ENCODE data around the gene NAV3. TPM values are rescaled to one million over a fixed set of nuclear protein-coding genes. Genes with fewer than 3 reads are reported as not detected.
"Not testable (repeated sequence)": the region's sequence is repeated elsewhere in the genome, so short reads cannot be mapped to it uniquely, and the experiment has no call there.

NAV3 gene
- total and polyA plus RNA-seq, 2 donors (not counting 1 experiment from before 2014, with no cell fraction given), result not detected

DNA sequence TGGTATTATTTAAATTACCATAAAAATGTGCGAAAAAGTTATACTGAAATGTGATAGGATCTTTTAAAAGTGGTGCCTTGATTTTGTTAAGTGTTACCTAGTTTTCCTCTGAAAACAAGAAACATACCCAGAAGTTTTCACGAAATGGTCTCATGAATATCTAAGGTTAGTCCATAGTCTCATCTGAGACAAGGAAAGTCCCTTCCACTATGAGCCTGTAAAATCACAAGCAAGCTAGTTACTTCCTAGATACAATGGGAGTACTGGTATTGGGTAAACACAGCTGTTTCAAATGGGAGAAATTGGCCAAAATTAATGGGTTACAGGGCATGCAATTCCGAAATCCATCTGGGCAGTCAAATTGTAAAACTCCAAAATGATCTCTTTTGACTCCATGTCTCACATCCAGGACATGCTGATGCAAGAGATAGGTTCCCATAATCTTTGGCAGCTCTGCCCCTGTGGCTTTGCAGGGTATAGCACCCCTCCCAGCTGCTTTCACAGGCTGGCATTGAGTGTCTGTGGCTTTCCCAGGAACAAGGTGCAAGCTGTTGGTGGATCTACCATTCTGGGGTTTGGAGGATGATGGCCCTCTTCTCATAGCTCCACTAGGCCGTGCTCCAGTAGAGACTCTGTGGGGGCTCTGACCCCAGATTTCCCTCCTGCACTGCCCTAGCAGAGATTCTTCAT lies 271.4 kb downstream of the NAV3 start:
- Histone ChIP-seq H3K9ac (ENCODE audit: low read length) (no peak overlapping the region), H3K79me2 (ENCODE audit: control insufficient read depth, insufficient read depth, low read length) (no peaks in the 10 kb centered on the region), H3K27ac (ENCODE audit: low read length in 2 of 2) (no peak overlapping the region), H3K4me1 (ENCODE audit: control insufficient read depth in 2 of 2, insufficient read depth in 2 of 2, low read length in 2 of 2) (no peaks in the 10 kb centered on the region), H3K4me2 (replicated peaks; ENCODE audit: low read depth, low read length, poor library complexity, severe bottlenecking) (no peak overlapping the region), H3K27me3 (replicated peaks in 1 of 4; ENCODE audit: control extremely low read depth in 1 of 4, control insufficient read depth in 3 of 4, insufficient read depth in 4 of 4, low read length in 3 of 4) (no peaks in the 10 kb centered on the region), H3K36me3 (replicated peaks in 1 of 2; ENCODE audit: control extremely low read depth in 1 of 2, control insufficient read depth in 1 of 2, extremely low read depth in 1 of 2, insufficient read depth in 2 of 2, low read length in 1 of 2) (no peaks in the 10 kb centered on the region), H3K9me3 (ENCODE audit: control extremely low read depth in 1 of 3, control insufficient read depth in 2 of 3, insufficient read depth in 1 of 3, low read length in 2 of 3) (no peaks in the 10 kb centered on the region), H3K4me3 (ENCODE audit: control extremely low read depth in 1 of 5, extremely low read depth in 1 of 5, insufficient read depth in 1 of 5, low read depth in 2 of 5, low read length in 4 of 5) (no peak overlapping the region), H2AFZ (ENCODE audit: insufficient read depth, low read depth, low read length, poor library complexity, severe bottlenecking) (no peak overlapping the region), H4K20me1 (ENCODE audit: control insufficient read depth, insufficient read depth, low read length, poor library complexity, severe bottlenecking) (no peaks in the 10 kb centered on the region)
- intact Hi-C loops (cut with micrococcal nuclease), result no loop called here
- H3K27ac Mint-ChIP-seq, result no peak overlapping the region
- H3K9me3 Mint-ChIP-seq (ENCODE audit: insufficient read depth), result no peaks in the 10 kb centered on the region
- CTCF ChIA-PET, result no interaction called here
- TF ChIP-seq, protein P1, sequence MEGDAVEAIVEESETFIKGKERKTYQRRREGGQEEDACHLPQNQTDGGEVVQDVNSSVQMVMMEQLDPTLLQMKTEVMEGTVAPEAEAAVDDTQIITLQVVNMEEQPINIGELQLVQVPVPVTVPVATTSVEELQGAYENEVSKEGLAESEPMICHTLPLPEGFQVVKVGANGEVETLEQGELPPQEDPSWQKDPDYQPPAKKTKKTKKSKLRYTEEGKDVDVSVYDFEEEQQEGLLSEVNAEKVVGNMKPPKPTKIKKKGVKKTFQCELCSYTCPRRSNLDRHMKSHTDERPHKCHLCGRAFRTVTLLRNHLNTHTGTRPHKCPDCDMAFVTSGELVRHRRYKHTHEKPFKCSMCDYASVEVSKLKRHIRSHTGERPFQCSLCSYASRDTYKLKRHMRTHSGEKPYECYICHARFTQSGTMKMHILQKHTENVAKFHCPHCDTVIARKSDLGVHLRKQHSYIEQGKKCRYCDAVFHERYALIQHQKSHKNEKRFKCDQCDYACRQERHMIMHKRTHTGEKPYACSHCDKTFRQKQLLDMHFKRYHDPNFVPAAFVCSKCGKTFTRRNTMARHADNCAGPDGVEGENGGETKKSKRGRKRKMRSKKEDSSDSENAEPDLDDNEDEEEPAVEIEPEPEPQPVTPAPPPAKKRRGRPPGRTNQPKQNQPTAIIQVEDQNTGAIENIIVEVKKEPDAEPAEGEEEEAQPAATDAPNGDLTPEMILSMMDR (IDR thresholded peaks at IDR 0.05), result no peak
- no peak for TF ChIP-seq EZH2 (IDR thresholded peaks at IDR 0.05; ENCODE audit: borderline replicate concordance, insufficient read depth, low read depth, low read length, poor library complexity, severe bottlenecking)
- no peaks in the 10 kb centered on the region for H3K27me3 Mint-ChIP-seq
- ATAC-seq (ENCODE audit: low read depth) (no peak), DNase-seq (no peak)
- no peaks in the 10 kb centered on the region for H3K4me1 Mint-ChIP-seq
- 73% methylated on average over 2 of the region's 4 CpGs for WGBS (ENCODE audit: insufficient coverage)
- POLR2A ChIA-PET, result no interaction called here
- no peak overlapping the region for H3K4me3 Mint-ChIP-seq

DNA sequence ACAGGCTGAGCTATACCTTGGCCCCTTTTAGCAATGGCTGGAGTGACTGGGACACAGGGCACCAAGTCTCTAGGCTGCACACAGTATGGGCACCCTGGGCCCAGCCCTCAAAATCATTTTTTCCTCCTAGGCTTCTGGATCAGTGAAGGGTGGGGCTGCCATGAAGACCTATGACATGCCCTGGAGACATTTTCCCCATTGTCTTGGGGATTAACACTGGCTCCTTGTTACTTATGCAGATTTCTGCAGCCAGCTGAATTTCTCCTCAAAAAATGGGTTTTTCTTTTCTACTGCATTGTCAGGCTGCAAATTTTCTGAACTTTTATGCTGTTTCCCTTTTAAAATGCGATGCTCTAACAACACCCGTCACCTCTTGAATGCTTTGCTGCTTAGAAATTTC lies 272.1 kb downstream of the NAV3 start:
- H3K4me1 Mint-ChIP-seq; H3K27ac ChIP-seq (ENCODE audit: low read length in 2 of 2); H3K36me3 ChIP-seq (replicated peaks in 1 of 2; ENCODE audit: control extremely low read depth in 1 of 2, control insufficient read depth in 1 of 2, extremely low read depth in 1 of 2, insufficient read depth in 2 of 2, low read length in 1 of 2); H3K27ac Mint-ChIP-seq; H3K79me2 ChIP-seq (ENCODE audit: control insufficient read depth, insufficient read depth, low read length); intact Hi-C loops (cut with micrococcal nuclease); H3K27me3 ChIP-seq (replicated peaks in 1 of 4; ENCODE audit: control extremely low read depth in 1 of 4, control insufficient read depth in 3 of 4, insufficient read depth in 4 of 4, low read length in 3 of 4); H3K9me3 Mint-ChIP-seq (ENCODE audit: insufficient read depth); H3K4me1 ChIP-seq (ENCODE audit: control insufficient read depth in 2 of 2, insufficient read depth in 2 of 2, low read length in 2 of 2); H3K4me3 Mint-ChIP-seq; CTCF ChIA-PET; H3K4me3 ChIP-seq (ENCODE audit: control extremely low read depth in 1 of 5, extremely low read depth in 1 of 5, insufficient read depth in 1 of 5, low read depth in 2 of 5, low read length in 4 of 5); H3K9me3 ChIP-seq (ENCODE audit: control extremely low read depth in 1 of 3, control insufficient read depth in 2 of 3, insufficient read depth in 1 of 3, low read length in 2 of 3); H3K4me2 ChIP-seq (replicated peaks; ENCODE audit: low read depth, low read length, poor library complexity, severe bottlenecking); H2AFZ ChIP-seq (ENCODE audit: insufficient read depth, low read depth, low read length, poor library complexity, severe bottlenecking); ATAC-seq (ENCODE audit: low read depth); H4K20me1 ChIP-seq (ENCODE audit: control insufficient read depth, insufficient read depth, low read length, poor library complexity, severe bottlenecking); POLR2A ChIA-PET; DNase-seq; H3K27me3 Mint-ChIP-seq; H3K9ac ChIP-seq (ENCODE audit: low read length): not testable (repeated sequence)
- 90% methylated on average over 2 of the region's 2 CpGs for WGBS (ENCODE audit: insufficient coverage)
